NCI-H446 treated with DMSO at 0.1 percent for 48 hours (cell line): Measurements from ENCODE around the gene ZDHHC3.

Experiments used
- DNase-seq: peaks from one replicate; lab custom pipeline; 2025; lab: John Stamatoyannopoulos, UW

ZDHHC3 gene, protein sequence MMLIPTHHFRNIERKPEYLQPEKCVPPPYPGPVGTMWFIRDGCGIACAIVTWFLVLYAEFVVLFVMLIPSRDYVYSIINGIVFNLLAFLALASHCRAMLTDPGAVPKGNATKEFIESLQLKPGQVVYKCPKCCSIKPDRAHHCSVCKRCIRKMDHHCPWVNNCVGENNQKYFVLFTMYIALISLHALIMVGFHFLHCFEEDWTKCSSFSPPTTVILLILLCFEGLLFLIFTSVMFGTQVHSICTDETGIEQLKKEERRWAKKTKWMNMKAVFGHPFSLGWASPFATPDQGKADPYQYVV

DNA sequence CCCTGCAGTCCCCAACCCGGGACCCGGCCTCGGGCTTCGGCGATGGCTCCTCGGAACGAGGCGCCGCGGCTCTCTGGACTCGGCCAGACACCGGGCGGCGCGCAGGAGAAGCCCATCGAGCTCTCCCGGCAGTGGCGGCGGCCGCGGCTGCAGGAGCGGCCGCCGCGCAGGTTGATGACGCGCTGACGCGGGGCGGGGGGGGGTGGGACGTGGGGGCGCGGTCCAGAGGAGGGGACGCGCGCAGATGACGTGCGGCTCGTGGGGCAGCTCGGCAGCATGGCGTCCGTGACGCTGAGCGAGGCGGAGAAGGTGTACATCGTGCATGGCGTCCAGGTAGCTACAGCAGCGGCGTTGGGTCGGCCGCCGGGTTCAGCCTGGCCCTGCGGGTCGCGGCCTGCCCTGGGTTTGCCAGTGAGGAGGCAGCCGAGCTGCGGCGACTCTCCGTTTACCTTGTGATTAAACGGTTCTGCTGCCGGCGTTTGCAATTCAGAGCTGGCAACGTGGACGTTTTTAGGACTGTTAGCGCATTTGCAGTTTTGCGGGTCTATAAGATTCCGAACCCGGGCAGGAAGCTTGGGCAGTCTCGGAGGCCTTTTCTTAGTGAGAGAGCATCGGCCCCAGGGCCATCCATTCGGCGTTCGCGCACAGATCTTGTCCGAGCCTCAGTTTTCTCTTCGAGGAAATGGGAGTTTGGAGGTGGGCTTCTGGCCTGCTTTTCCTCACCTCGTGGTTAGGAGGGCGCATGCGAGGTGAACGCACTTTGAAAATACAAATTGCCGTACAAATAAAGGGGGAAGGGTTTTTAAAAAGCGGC lies at the start of gene ZDHHC3, which contains the start of gene EXOSC7:
Gene ZDHHC3 (minus strand): TSS at position 173 of the 814 bp plus-strand sequence. CDS start 16,738 bp downstream, outside the sequence.
Gene EXOSC7 (plus strand): TSS at position 243 of the 814 bp plus-strand sequence. CDS start 34 bp downstream, at position 277.
- peak; percentile 31 for DNase-seq

DNA sequence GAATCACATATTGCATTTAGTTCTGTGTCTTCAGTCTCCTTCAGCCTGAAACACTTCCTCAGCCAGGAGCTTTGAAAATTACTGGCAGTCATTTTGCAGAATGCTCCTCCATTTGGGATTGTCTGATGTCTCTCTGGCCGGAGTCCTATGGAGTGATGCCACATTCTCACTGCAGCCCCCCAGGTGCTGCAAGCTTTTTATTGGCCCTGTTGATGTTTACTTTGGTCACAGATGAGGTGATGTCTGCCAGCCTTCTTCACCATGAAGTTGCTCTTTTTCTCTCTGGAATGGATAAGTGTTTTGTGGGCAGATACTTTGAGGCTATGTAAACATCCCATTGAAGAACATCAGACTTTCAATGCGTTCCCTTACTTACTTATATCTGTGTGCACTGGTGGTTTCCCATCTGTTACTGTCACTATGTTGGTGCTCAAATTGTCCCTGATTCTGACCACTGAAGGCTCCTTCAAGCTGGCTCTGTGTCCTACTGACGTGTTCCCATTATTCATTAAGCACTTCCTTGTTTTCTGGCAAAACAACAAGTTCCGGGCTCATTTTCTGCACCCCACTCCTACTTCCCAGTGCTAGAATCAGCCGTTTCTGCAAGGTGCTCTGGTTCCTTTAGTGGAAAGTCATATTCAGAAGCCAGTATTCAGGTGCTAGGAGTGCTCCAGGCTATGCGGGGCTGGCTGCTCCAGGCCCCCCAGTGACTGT lies 48.7 kb upstream of the ZDHHC3 start:
- DNase-seq: no peak

DNA sequence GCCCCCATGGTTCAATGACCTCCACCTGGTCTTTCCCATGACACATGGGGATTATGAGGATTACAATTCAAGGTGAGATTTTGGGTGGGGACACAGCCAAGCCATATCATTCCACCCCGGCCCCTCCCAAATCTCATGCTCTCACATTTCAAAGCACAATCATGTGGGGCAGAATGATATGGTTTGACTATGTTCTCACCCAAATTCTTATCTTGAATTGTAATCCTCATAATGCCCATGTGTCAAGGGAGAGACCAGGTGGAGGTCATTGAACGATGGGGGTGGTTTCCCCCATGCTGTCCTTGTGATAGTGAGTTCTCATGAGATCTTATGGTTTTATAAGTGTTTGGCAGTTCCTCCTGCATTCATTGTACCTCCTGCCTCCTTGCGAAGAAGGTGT lies 47.7 kb upstream of the ZDHHC3 start:
- no peak for DNase-seq

DNA sequence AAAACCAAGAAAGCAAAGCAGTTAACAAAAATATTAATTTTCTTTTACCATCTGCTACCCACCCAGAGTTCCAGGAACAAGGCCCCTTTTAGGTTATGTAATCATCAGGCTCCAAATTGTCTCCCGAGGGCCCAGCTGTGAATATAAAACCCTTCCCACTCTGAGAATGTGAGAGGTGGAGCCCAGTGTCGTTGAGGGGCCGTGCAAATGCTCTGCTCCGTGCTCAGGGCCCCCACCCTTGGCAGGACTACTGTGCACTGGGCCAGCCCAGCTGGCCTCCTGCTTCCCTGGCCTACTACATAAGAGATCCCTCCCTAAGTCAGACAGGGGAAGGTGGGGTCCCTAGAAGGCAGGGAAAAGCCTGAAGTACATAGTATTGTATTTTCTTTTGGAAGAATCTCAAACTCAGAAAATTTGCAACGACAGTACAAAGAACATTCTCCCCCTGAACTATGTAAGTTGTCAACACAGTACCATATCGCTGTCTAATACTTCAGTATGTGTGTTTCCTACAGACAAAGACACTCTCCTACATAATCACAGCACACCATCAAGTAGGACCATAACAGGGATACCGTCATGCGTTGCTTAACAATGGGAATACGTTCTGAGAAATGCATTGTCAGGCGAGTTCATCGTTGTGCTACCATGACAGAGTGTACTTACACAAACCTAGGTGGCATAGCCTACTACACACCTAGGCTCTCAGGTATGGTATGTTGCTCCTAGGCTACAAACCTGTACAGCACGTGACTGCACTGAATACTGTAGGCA lies 45.7 kb upstream of the ZDHHC3 start:
- no peak for DNase-seq

DNA sequence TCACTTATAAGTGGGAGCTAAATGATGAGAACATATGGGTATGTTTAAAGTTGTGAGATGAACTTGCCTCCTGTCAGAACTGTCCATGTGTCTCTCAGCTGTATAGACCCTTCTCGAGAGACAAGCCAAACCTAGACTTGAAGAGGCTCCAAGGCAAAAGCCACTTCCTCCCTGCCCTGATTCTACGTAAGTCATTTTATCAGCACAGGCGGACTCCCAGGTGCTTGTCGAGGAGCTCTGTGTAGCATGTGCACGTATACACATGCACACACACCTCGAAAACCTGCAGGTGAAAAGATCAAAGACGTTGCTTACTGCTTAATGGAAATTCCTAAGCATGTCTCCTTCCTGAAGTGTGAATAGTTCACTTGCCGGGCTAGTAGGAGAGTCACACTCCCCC lies 44.6 kb upstream of the ZDHHC3 start:
- DNase-seq: no peak

DNA sequence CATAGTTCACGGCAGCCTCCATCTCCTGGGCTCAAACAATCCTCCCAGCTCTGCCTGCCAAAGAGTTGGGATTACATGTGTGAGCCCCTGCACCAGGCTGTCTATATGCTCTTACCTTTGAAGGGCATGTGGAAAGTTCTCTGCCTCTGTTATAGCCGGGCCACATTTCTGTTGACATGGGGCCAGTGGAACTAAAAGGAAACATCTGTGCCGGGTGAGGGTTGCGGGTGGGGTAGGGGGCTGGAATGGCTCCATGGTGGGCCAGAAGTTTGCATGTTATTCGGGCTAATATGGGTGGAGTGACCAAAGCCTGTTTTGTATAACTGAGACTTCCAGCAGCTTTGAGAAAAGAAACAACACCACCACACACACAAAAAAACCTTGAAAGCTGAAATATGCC lies 41.8 kb upstream of the ZDHHC3 start:
- no peak for DNase-seq

DNA sequence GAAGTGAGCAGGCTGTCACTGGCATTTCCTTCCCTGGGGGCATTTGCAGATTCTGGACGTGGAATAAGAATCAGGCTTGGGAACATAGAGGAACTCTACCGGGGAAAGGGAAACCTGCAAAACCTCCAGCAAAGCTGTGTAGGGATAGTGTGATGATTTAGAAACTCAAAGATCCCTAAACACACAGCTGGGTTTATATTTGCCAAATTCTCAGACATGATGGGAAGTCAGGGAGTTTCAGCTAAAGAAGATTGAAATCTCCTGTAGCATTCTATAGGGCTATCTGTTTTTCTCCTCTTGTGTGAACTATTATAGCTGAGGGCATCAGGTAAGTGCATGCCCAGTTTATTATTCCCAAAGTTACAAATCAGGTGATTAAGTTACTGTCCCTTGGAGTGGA lies 40.9 kb upstream of the ZDHHC3 start:
- no peak for DNase-seq

DNA sequence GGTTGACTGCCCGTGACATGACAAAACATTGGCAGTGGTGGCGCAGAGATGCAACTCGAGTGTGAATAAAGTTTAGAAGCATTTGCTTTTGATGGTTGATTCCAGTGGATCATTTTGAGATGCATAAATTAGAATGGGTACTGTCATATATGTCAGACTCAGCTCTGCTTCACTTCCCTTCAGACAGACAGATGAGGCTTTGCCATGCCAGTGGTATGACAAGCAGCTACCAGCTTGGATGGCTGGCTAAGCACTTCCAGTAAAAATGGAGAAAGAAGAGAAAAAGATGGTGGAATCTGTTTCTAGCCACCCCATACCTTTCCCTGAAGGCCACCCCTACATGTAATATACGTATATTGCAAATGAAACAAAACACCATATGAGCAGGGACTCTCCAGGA lies 36.6 kb upstream of the ZDHHC3 start:
- no peak for DNase-seq

DNA sequence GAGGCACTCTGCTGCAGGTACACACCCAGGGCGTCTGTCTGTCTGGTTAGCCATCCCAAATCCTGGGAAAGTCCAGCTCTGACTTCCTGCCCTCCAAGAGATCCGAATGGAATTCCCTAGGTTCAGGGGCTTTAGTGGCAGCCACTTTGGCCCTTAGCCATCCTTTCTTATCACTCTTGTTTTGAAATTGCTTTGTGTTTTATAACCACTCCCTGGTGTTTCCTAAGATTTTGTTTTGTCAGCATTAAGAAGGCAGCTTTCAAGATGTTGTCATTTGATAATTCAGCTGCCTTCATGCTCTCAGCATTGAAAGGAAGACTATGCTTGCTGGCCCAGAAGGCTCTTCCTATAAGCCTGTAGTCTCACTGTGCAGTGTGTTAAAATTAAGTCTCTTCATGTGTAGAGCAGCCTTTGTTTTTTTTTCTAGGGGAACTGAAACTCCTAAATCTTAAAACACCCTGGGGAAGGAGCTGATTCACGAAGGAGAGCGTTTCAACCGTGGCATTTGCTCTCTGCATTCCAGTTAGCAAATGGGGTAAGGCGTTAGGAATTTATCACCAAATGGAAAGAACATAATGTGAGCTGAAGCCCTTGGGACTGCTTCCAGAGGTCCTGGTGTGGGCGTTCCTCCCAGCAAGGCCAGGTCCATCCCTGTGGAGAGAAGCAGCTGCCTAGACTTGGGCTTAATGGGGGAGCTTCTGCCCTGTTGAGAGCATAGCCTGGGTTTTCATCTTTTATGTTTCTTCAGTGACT lies 36.0 kb upstream of the ZDHHC3 start:
- no peak for DNase-seq

DNA sequence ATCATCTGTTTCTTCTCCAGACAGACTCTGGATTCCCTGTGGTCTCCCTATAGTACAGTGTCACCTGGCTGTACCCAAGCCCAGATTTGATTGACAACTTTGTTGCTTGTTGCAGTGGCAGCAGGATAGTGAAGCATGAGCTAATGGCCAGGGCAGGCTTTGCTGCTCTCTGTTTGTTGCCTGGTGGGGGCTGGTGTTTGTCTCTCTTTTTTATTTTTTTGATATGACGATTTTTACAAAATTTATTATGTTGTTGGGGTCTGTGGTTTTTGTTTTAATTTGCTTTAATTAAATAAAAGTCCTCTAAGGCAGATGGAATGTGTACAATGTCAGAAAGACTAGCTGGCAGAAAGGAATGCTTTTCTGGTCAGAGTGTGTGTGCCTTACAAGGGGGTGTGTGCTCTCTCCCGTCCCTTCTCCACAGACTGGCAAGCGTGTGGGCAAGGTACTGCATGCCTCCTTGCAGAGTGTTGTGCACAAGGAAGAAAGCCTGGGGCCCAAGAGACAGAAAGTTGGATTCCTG lies 34.9 kb upstream of the ZDHHC3 start:
- no peak for DNase-seq

DNA sequence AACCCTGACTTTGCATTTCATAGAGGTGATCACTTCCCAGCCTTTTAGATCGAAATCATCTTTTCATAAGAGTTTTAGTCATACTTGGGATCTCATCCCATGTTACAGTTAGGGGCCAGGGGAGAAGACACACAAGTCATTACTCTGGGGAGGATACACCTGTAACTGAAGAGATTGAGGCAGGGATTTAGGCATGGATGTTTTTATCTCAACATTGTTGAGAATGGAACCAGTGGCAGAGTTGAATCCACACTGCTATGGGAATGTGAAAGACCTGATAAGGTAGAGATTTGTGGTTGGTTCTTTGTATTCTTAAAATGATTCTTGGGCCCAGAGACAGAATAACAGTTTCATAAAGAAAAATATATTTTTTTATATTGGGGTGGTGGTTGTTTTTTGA lies 33.9 kb upstream of the ZDHHC3 start:
- no peak for DNase-seq

DNA sequence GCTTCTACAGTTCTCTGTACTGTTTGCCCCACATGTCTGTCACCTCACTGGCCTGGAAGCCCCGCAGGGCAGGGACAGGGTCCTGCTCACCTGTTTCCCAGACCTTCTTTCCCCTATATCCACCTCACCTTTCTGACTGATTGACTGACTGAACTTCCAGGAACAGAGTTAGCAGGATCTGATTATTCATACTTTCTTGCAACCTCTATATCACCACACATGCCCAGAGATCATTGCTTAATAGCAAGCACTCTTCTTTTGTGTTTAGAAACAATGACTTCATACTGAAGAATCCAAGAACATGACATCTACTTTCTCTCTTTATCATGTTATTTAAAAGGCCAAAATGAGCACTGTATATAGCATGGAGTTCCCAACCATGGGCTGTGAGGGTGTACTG lies 32.1 kb upstream of the ZDHHC3 start:
- DNase-seq: no peak

DNA sequence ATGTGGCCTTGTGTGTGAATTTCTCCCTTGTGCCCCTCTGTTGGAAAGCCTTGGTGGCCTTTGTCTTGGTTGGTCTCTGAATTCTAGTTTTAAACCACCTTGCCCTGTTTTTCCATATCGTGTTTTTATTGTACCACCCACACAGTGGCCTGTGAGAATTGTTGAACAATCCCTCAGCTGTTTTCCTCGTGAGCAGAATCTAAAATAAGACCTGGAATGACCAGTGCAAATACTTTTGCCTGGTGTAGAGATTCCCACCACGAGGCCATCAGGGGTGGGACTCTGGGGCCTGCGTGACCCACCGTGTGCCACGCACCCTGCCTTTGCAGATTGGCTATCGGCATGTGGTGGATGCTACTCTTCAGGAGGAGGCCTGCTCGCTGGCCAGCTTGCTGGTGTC lies 31.1 kb upstream of the ZDHHC3 start:
- no peak for DNase-seq

DNA sequence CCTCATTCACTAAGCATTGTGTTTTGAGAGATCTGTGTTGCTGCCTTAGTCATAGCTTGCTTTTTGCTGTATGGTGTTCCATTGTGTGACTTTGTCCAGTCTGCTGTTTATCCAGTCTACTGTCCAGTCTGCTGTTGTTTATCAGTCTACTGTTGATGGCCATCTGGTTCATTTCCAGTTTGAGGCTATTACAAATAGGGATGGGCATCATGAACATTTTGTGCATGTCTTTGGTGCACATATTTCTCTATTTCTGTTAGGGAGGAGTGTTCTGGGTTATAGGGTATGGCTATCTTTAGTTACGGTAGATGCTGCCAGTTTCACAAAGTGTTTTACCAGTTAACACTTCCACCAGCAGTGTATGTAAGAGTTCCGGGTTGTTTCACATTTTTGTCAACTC lies 27.9 kb upstream of the ZDHHC3 start:
- no peak for DNase-seq

DNA sequence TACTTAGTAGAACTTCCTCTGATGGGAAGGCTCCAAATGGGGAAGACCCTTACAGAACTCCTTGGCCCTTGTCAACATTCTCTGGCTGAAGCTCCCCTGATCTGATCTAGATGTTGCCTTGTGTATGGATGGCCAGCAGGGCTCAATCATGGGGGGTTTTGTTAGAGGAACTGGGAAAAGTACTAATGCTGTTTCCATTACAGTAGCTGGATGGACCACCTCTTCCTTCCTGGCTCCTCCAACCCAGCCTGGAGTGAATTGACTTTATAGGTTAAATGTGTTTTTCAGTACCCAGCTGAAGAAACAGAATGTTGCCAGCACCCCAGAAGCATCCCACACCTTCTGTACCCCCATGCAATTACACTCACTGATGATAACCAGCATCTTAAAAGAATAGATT lies 27.4 kb upstream of the ZDHHC3 start:
- no peak for DNase-seq

DNA sequence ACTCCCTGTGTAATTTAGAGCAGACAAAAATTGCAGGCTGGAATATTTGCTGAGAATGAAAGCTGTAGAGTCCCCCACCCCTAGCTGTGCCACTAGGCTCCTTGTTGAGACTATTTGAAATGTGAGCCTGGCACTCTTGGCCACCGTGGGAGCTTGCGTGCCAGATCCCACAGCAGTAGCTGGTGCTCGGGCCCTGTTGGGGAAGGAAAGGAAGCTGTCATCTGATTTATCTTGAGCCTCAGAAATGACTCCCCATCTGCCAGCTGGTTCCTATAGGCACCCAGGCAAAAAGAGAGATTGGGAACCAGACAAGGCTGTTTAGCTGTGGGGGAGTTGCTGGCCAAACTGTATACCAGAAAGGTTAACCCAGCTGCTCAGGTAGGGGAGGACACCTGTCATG lies 26.7 kb upstream of the ZDHHC3 start:
- no peak for DNase-seq

DNA sequence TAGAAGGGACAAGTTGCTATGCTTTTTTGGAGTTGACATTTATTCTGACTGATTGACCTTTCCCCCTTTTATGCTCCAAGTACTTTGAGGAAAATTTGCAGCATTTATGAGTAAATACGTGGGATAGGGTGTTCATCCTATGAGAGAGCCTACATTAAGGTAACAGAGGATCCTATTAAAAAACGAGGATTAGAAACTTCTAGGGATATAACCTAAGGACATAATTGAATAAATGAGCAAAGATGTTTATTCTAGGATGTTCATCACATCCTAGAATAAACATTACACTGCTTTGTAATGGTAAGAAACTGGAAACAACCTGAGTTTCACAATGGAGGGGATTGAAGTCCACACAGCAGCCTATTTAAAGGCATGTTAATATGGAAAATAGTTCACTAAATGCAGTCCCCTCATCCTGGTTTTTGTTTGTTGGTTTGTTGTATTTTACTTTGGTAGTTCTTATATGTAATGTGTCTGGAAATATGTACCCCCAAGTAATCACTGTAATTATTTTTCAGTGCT lies 26.2 kb upstream of the ZDHHC3 start:
- no peak for DNase-seq

DNA sequence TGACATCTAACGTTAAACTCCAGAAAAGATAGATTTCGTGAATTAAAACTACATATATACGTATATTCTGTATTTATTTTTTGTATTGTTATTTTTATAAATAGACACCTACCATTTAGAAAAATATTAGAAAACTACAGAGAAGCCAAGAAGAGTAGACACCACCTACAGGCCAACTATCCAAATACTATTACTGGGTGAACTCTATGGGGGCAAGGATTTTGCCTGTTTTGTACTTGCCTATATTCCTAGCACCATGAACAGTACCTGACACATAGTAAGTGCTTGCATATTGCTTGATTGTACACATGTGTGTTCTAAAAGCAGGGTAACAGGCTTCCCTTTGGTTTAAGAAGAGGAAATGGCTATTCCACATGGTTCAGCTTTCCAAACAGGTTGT lies 25.8 kb upstream of the ZDHHC3 start:
- DNase-seq: no peak

DNA sequence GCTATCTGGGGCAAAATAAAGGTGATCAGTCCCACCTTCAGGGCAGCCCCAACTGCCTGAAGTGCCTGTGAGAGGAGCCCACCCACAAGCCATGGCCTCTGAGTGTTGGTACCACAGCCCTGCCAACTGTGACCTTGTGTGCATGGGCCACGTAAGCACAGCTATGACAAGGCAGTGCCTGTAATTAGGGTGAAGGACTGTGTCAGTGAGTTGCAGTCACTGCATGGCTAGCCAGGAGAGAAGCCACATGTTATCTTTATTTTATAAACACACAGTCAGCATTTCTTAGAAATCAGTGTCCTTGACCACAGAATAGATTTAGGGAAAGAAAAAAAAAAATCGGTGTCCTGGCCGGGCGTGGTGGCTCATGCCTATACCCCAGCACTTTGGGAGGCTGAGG lies 24.8 kb upstream of the ZDHHC3 start:
- DNase-seq: no peak

DNA sequence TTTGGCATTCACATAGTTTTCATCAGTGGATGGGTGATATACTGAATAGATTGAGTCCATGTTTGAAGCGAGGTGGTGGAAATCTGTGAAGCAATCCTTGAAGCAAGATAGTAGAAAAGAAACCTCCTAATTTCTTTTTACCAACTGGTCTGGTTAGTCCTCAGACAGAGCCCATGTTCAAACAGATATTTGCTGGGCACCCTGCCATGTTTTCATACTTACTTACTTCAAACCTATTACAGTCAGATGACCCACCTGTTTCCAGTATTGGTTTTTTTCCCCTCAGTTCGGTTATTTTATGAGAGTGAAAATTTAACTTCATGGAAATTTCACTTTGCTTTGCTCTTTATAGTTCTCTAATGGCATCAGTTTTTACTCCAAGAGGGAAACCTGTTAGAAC lies 23.8 kb upstream of the ZDHHC3 start:
- DNase-seq: no peak

DNA sequence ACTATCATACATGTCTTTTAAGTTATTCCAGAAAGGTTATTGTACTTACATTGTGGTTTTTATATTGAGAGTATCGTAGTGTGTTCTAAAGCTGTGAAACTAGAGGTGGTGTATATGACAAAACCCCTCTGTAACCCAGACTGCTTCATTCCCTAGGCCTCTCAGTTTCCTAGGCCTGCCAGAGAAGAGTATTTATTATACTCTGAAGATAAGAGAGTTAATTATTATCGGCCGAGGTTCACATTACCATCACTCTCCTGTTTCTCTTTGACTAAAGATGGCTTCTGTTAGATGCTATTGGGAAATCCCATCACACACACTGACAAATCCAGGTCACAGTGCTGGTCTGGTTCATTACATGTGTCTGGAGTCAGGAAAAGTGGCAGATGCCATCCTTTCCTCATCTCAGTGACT lies 20.6 kb upstream of the ZDHHC3 start:
- DNase-seq: no peak
